IPS-18c (cell line): ENCODE results near the gene SLC22A4.
A peak's percentile ranks its signal among the peaks of the same experiment; 100 is the strongest.

Experiments used
- H3K4me3 ChIP-seq: 2 replicates; pipeline ENCODE4 v1.7.0; 2013; ENCODE audit warnings: low read depth, mild to moderate bottlenecking, low read length, moderate library complexity; ENCODE audit not compliant: insufficient read depth
- H3K9me3 ChIP-seq: one replicate; pipeline ENCODE4 v1.6.1; 2013; ENCODE audit warnings: mild to moderate bottlenecking, low read length, moderate library complexity; ENCODE audit not compliant: control insufficient read depth, insufficient read depth

Gene SLC22A4

GRCh38 chr5:132293992-132294727 lies at the start of gene SLC22A4:
SLC22A4 (plus strand) TSS chr5:132294394; CDS start chr5:132294617, 223 bp downstream.
- Histone ChIP-seq H3K9me3 (peaks cover 2% of the 10 kb centered on the region), H3K4me3 (peak within 1 kb of the TSS; percentile 71)

- no peaks in the 10 kb centered on the region for H3K9me3 ChIP-seq
- H3K4me3 ChIP-seq = no peak overlapping the region
Measured at GRCh38 chr5:132245593-132245992, 48.6 kb upstream of the SLC22A4 start.

- Histone ChIP-seq H3K4me3 (no peak overlapping the region), H3K9me3 (no peaks in the 10 kb centered on the region)
Measured at GRCh38 chr5:132246806-132247205, 47.4 kb upstream of the SLC22A4 start.

- no peak overlapping the region for H3K4me3 ChIP-seq
- H3K9me3 ChIP-seq = no peaks in the 10 kb centered on the region
Measured at GRCh38 chr5:132250547-132250946, 43.6 kb upstream of the SLC22A4 start.

GRCh38 chr5:132251220-132251725 lies 42.9 kb upstream of the SLC22A4 start:
- no peaks in the 10 kb centered on the region for H3K9me3 ChIP-seq
- no peak overlapping the region for H3K4me3 ChIP-seq

GRCh38 chr5:132253008-132253441 lies 41.2 kb upstream of the SLC22A4 start:
- no peak overlapping the region for H3K4me3 ChIP-seq
- no peaks in the 10 kb centered on the region for H3K9me3 ChIP-seq

- no peaks in the 10 kb centered on the region for H3K9me3 ChIP-seq
- H3K4me3 ChIP-seq = no peak overlapping the region
Measured at GRCh38 chr5:132253452-132254320, 40.5 kb upstream of the SLC22A4 start.

- Histone ChIP-seq H3K4me3 (no peak overlapping the region), H3K9me3 (no peaks in the 10 kb centered on the region)
Measured at GRCh38 chr5:132254321-132254977, 39.7 kb upstream of the SLC22A4 start.

GRCh38 chr5:132256086-132256782 lies 38.0 kb upstream of the SLC22A4 start:
- H3K9me3 ChIP-seq = no peaks in the 10 kb centered on the region
- H3K4me3 ChIP-seq = peak overlapping the region; percentile 63; the same call in 1 of the 2 replicates

- Histone ChIP-seq H3K4me3 (peak overlapping the region; percentile 63), H3K9me3 (no peaks in the 10 kb centered on the region)
Measured at GRCh38 chr5:132256783-132257130, 37.4 kb upstream of the SLC22A4 start.

- no peaks in the 10 kb centered on the region for H3K9me3 ChIP-seq
- peak within 1 kb of the TSS; percentile 63 for H3K4me3 ChIP-seq
Measured at GRCh38 chr5:132257131-132258101, 36.8 kb upstream of the SLC22A4 start, which contains the start of gene PDLIM4. PDLIM4 (plus strand) TSS chr5:132257696; CDS start chr5:132257735, 39 bp downstream.

- peak overlapping the region; percentile 61 for H3K4me3 ChIP-seq
- no peaks in the 10 kb centered on the region for H3K9me3 ChIP-seq
Measured at GRCh38 chr5:132258102-132259068, 35.8 kb upstream of the SLC22A4 start.

- H3K9me3 ChIP-seq = no peaks in the 10 kb centered on the region
- no peak overlapping the region for H3K4me3 ChIP-seq
Measured at GRCh38 chr5:132259069-132259851, 34.9 kb upstream of the SLC22A4 start.

- no peak overlapping the region for H3K4me3 ChIP-seq
Measured at GRCh38 chr5:132260051-132260450, 34.1 kb upstream of the SLC22A4 start.

More at GRCh38 chr5:132260051-132260450, 34.1 kb upstream of the SLC22A4 start:
- H3K9me3 ChIP-seq = no peaks in the 10 kb centered on the region
